Colonic mucosa (tissue), 4 donors: ENCODE measurements around the gene ACACA. TPM values are rescaled to one million over a fixed set of nuclear protein-coding genes. Genes with fewer than 3 reads are reported as not detected.

Experiments used
- DNase-seq: peaks from one replicate; pipeline ENCODE4 v3.0.0-alpha.2; 2020
- H3K27ac ChIP-seq: fragments of 200-600 bp; one replicate; pipeline ENCODE4 v1.8.0; 2021
- H3K27me3 ChIP-seq: fragments of 200-600 bp; one replicate; pipeline ENCODE4 v1.8.0; 2021
- H3K36me3 ChIP-seq: fragments of 200-600 bp; one replicate; pipeline ENCODE4 v1.8.0; 2021
- H3K4me1 ChIP-seq: fragments of 200-600 bp; one replicate; pipeline ENCODE4 v1.8.0; 2021; ENCODE audit warnings: mild to moderate bottlenecking
- H3K4me3 ChIP-seq: fragments of 200-600 bp; one replicate; pipeline ENCODE4 v1.8.0; 2021
- H3K9ac ChIP-seq, 2 donors: one replicate each; pipeline ENCODE4 v1.7.0; 2013; ENCODE audit warnings: control low read depth in 2 of 2, low read depth in 2 of 2, low read length in 2 of 2
- H3K9me3 ChIP-seq: fragments of 200-600 bp; one replicate; pipeline ENCODE4 v1.8.0; 2021
- intact Hi-C: fragments of 100-400 bp; cut with DNase I; formaldehyde crosslinking; loops from one replicate; pipeline ENCODE4 v1.14.1; 2022
- total RNA-seq, 2 donors: library from RNA; stranded (reverse); fragmentation: NEBNext Ultra II Directional in 1 of 2; extraction: Animal tissue kit (Norgen Biotek cat#: 25700) in 1 of 2; gene quantifications; one replicate each; pipeline ENCODE4 v1.2.1, GENCODE V29; 2021
- TF ChIP-seq, protein P1 (sequence below): fragments of 200-600 bp; IDR thresholded peaks from one replicate; pipeline ENCODE4 v1.8.0; 2022; ENCODE audit warnings: antibody characterized with exemption, mild to moderate bottlenecking
- donor health status: healthy.
- donor health status: DM: no; HTN: no; CAD: no.
- donor health status: DM: no; HTN: no; CAD: no.

ACACA gene
- total RNA-seq, 2 donors from 2014 or later, result 59.5 to 72.6 TPM

DNA sequence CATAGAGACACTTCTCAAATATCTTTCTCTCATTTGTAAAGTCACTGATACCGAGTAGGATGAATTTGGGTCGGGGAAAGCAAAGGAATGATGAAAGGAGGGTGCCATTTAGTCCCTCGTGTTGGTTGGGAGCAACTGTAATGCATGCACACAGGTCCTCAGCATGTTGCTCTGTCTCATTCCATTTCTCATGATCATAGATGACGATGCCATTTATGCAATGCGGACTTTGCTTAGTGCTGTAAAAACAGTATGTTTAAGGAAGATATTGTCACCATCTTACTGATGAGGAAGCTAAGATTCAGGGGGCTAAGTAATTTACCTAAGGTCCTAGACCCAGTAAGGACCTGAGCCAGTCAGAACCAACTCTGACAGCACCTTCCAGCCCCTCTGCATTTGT, 357.8 kb downstream of the ACACA start:
- no peaks in the 10 kb centered on the region for H3K27me3 ChIP-seq
- no peak overlapping the region for H3K4me3 ChIP-seq
- H3K27ac ChIP-seq, result no peak overlapping the region
- H3K36me3 ChIP-seq, result no peaks in the 10 kb centered on the region
- no peaks in the 10 kb centered on the region for H3K4me1 ChIP-seq
- intact Hi-C loops, result loop anchor here (5.0 kb wide), 1 partner anchor 422 kb away; no protein-coding TSS in a partner anchor
- no peak for DNase-seq
- no peaks in the 10 kb centered on the region for H3K9me3 ChIP-seq
- no peak overlapping the region for H3K9ac ChIP-seq
- TF ChIP-seq, protein P1, sequence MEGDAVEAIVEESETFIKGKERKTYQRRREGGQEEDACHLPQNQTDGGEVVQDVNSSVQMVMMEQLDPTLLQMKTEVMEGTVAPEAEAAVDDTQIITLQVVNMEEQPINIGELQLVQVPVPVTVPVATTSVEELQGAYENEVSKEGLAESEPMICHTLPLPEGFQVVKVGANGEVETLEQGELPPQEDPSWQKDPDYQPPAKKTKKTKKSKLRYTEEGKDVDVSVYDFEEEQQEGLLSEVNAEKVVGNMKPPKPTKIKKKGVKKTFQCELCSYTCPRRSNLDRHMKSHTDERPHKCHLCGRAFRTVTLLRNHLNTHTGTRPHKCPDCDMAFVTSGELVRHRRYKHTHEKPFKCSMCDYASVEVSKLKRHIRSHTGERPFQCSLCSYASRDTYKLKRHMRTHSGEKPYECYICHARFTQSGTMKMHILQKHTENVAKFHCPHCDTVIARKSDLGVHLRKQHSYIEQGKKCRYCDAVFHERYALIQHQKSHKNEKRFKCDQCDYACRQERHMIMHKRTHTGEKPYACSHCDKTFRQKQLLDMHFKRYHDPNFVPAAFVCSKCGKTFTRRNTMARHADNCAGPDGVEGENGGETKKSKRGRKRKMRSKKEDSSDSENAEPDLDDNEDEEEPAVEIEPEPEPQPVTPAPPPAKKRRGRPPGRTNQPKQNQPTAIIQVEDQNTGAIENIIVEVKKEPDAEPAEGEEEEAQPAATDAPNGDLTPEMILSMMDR, result no peak

DNA sequence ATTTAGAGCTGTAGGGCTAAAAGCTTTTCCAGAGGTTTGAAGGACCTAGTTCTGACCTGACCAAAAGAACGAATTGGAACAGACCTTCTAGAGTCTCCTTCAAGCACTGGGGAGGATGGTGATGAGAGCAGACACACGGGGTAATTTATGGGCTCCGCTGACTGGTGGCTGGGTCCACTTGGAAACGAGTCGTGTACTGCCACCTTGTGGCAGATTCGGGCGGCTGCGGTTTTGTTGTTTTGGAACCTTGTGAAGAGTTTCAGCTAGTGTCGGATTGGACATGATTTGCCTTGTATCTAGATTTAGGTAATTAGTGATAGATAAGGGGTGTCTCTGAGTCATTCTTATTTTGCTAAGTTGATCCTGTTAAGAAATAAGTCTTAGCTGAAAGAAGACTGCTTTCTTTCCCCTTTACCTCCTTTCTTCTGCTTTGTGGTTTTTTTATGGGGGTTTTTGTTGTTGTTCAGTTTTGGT, 359.0 kb downstream of the ACACA start:
- H3K36me3 ChIP-seq, result no peaks in the 10 kb centered on the region
- intact Hi-C loops, result loop anchor here (5.0 kb wide), 1 partner anchor 420 kb away; no protein-coding TSS in a partner anchor
- H3K4me3 ChIP-seq, result no peak overlapping the region
- TF ChIP-seq, protein P1, result peak; percentile 82
- H3K9ac ChIP-seq, result no peak overlapping the region
- peak; percentile 77 for DNase-seq
- no peaks in the 10 kb centered on the region for H3K9me3 ChIP-seq
- H3K4me1 ChIP-seq, result no peaks in the 10 kb centered on the region
- H3K27ac ChIP-seq, result no peak overlapping the region
- H3K27me3 ChIP-seq, result no peaks in the 10 kb centered on the region

DNA sequence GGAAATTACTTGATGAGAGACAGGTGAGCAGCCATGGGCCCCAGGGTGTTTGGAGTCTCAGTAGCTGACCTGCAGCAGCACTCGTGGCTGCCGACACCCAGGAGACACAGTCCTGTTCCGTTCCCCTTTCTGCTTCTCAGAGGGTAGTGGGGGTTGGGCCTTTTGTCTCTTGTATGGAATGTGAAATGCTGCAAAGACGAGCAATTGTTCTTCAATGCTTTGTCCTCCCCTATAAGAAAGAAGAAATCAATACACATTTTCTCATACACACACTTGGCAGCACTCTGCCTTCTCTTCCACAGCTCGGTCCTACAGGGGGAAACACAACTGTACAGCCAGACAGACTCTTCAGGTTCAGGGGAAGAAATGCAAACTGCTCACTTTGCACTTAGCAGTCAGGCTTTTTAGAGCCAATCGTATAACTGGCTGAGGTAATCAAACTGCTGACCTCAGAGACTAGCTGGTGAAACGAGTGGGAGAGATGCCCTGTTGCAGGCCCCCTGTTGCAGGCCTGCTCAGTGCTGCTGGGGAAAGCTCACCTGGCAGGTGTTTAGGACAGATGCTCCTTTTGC, 361.2 kb downstream of the ACACA start:
- no peak overlapping the region for H3K27ac ChIP-seq
- no peaks in the 10 kb centered on the region for H3K27me3 ChIP-seq
- TF ChIP-seq, protein P1, result no peak
- H3K9me3 ChIP-seq, result no peaks in the 10 kb centered on the region
- H3K36me3 ChIP-seq, result no peaks in the 10 kb centered on the region
- no peak overlapping the region for H3K4me3 ChIP-seq
- DNase-seq, result no peak
- H3K4me1 ChIP-seq, result no peaks in the 10 kb centered on the region
- no peak overlapping the region for H3K9ac ChIP-seq
- intact Hi-C loops, result loop anchor here (5.0 kb wide), 1 partner anchor 418 kb away; no protein-coding TSS in a partner anchor

DNA sequence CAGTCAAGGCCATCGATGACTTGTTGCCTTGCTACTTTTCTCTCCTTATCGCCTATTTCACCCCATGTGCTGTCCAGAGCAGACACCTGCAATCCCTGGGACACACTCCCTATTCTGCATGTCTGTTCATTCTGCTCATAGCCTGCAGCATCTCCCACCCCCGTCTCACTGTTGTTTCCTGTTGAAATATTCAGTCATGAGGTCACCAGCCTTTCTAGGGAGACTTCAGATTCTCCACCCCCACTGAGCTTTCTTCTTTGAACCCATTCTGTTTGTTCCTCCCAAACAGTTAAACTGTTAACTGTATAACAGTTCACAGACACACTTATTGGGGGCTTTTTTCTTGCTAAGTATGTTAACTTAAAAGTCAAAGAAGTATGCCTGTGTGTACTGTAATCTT, 363.4 kb downstream of the ACACA start:
- Histone ChIP-seq H3K9ac (no peak overlapping the region), H3K36me3 (no peaks in the 10 kb centered on the region), H3K27me3 (no peaks in the 10 kb centered on the region), H3K4me1 (no peaks in the 10 kb centered on the region), H3K4me3 (no peak overlapping the region), H3K9me3 (no peaks in the 10 kb centered on the region), H3K27ac (no peak overlapping the region)
- TF ChIP-seq, protein P1, result no peak
- no peak for DNase-seq
- intact Hi-C loops, result no loop called here

DNA sequence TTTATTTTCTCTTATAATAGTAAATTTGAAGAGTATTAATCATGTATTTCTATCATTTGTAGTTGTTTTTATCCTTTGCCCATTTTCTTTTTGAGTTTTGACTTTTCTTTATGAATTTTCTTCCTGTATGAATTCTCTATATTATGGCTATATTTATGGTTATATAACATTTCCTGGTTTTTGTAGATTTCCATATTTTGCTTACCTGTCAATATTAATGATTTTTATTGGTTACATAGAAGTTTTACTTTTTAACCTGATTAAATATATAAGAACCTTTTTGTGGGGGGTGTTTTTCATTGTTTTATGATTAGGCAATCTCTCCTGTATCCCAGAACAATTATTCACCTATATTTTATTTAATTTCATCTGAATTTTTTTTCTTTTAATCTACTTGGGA, 364.7 kb downstream of the ACACA start:
- H3K4me1 ChIP-seq, result no peaks in the 10 kb centered on the region
- no peaks in the 10 kb centered on the region for H3K27me3 ChIP-seq
- no peaks in the 10 kb centered on the region for H3K36me3 ChIP-seq
- H3K27ac ChIP-seq, result no peak overlapping the region
- no peak overlapping the region for H3K4me3 ChIP-seq
- TF ChIP-seq, protein P1, result no peak
- H3K9me3 ChIP-seq, result no peaks in the 10 kb centered on the region
- DNase-seq, result no peak
- no peak overlapping the region for H3K9ac ChIP-seq
- intact Hi-C loops, result no loop called here
